NCI-H226 (cell line): ENCODE measurements around the gene C19orf85.
"Not testable (repeated sequence)": the region's sequence is repeated elsewhere in the genome, so short reads cannot be mapped to it uniquely, and the experiment has no call there.

Experiments used
- DNase-seq: peaks from one replicate; pipeline ENCODE4 v3.0.0-alpha.2; 2015

The C19orf85 gene

DNA sequence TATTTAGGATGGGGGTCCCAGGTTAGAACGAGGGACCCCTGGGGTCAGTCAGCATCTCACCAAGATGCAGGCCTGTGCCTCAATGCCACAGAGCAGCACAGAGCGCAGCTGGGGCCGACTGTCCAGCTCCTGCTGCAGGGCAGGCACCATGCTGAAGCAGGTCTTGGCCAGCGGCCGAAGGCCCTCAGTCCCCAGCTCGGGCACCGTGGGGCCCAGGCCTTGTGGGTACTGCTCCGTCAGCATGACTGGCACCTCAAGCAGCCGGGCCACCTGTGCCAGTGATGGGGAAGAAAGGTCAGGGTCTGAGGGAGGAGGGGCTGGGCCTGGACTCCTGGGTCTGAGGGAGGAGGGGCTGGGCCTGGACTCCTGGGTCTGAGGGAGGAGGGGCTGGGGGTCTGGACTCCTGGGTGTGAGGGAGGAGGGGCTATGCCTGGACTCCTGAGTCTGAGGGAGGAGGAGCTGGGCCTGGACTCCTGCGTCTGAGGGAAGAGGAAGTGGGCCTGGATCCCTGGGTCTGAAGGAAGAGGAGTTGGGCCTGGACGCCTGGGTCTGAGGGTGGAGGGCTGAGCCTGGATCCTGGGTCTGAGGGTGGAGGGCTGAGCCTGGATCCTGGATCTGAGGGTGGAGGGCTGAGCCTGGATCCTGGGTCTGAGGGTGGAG, 8.8 kb downstream of the C19orf85 start:
- no peak for DNase-seq

- peak; percentile 31 for DNase-seq
Observed at GRCh38 chr19:55454787-55455243, 9.7 kb downstream of the C19orf85 start.

- no peak for DNase-seq
Observed at GRCh38 chr19:55453511-55454260, 10.9 kb downstream of the C19orf85 start.

- peak; percentile 89 for DNase-seq
Observed at GRCh38 chr19:55452749-55453346, 11.7 kb downstream of the C19orf85 start.

GRCh38 chr19:55451965-55452748, 12.4 kb downstream of the C19orf85 start:
- no peak for DNase-seq

DNA sequence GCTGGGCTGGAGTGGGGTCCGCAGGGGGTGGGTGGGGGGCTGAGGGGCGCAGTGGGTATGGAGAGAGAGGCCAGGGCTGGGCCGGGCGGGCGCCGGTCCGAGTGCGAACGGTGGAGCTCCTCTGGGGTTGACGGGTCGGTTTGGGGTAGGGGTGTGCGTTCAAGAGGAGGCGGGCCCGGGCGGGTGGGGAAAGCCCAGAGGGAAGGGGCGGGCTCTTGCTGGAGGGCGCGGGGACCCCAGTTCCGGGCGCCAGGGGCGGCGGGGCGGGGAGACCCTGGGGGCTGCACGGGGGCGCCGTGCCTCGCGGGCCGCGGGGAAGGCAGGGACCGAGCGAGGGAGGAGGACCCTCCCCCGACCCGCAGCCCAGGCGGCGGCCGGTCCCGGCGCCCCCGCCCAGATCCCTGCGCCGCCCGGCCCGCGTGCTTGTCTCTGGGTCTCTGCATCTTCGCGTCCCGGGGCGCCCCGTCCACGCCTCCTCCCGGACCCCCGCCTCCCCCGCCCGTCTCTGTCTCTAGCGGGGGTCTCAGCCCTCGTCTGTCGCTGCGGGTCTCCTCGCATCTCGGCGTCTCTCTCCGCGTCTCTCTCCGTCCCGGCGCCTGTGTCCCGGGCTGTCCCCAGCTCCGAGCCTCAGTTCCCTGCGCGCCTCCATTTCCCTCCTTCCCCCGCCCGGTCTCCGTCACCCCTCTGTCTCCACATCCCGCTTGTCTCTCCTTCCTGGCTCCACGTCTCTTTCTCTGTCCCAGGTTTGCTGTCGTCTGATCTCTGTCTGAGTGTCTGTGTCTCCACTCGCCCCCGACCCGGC, 13.2 kb downstream of the C19orf85 start:
- DNase-seq: no peak

DNA sequence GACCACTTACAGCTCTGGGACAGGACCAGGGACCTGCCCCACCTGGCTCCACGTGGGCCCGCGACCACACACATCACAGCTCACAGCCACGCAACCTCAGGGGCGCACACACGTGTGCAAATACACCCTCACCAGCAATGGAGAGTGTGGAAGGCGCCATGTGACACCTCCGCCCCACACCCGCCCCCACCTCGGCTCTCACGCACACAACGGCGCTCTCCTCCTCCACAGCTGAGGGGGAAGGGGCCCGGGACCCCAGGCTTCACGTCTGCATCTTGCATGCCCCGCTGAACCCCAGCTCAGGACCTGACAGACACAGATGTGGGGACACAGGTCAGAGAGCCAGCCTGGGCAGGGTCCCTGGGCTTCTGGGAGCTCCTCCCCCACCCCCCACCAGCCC, 15.1 kb downstream of the C19orf85 start:
- no peak for DNase-seq

GRCh38 chr19:55448175-55448490, 16.4 kb downstream of the C19orf85 start:
- DNase-seq: not testable (repeated sequence)

DNA sequence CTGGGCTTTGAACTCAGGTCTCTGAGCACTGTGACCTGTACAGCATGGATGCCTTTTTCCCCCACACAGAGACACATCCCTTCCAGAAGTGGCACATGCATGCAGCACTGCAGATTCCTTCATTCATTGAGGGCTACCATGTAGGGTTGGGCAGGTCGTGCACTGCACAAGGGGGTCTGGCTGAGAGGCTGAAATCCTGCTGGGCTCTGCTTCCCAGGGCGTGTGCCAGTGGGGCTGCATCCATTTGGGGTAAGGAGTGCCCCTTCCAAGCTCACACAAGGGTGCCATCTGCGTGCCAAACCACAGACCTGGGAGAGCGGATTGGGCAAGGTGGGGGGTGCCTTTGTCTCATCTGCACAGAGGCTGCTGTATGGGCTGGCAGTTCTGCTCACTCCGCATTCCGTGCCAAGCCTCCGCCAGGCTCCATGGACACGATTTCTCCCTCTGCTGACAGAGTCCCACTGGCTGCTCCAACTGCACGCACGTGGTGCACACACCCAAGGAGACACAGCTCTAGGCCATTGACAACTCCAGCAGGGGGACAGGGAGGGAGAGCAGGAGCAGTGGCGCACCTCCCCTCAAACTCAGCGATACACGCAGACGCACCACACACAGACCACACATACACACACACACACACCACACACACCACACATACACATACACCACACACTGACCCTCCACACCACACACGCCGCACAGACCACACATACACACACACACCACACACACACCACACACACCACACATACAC, 17.0 kb downstream of the C19orf85 start:
- DNase-seq: peak; percentile 77

GRCh38 chr19:55446060-55446459, 18.5 kb downstream of the C19orf85 start:
- DNase-seq: no peak

DNA sequence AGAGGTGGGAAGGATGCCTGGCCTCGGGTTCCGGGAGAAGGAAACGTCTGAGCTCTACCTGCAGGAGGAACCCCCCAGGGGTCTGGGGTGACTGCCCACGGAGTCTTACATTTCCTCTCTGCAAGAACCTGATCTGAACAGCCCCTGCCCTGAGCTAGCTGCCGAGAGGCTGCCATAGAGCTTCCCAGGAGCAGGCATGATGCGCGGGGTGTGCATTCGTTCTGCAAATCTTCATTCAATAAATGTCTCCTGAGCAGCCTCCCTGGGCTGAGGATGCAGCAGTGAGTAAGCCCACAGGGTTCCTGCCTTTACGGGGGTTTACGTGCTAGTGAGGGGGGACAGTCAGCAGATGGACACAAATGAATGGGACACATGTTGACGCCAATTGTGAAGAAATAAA, 19.9 kb downstream of the C19orf85 start:
- DNase-seq: no peak

- no peak for DNase-seq
Observed at GRCh38 chr19:55443824-55444480, 20.6 kb downstream of the C19orf85 start.

DNA sequence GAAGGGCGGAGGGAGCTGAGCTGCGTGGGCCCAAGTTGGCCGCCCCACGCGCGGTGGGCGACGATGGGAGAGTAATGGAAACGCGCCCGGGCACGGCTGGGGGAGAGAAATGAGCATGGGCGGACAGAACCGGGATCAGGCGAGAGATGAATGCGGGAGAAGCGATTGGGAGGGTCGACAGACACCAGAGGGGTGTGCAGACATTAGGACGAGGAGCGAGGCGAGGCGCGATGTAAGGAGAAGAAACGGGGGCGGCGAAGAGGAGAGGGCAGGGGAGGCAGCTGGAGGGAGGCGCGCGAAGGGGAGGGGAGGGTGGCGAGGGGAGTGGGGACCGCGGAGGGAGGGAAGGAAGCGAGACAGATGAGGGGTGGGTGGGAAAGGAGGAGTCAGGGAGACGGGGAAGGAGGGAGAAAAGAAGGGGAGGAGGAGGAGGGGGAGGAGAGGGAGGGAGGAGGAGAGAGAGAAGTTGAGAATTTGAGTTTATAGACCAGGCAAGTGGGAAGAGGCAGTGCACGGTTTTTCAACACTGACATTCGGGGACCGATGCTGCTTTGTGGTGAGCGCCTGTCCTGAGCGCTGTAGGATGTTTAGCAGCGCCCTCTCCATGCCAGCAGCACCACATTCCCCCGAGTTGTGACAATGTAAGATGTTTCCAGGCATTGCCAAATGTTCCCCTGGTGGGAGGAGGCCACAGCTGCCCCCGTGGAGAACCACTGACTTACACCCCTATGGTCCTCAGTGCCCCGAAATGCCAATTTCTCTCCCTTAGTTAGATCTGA, 21.3 kb downstream of the C19orf85 start, which contains the start of gene SHISA7:
Gene SHISA7, minus strand, starts transcription at position 256 of the 779 bp plus-strand sequence. CDS start 437 bp downstream, outside the sequence.
- no peak for DNase-seq

GRCh38 chr19:55442372-55442961, 22.1 kb downstream of the C19orf85 start:
- DNase-seq: no peak

- DNase-seq: no peak
Observed at GRCh38 chr19:55441692-55442321, 22.7 kb downstream of the C19orf85 start.

DNA sequence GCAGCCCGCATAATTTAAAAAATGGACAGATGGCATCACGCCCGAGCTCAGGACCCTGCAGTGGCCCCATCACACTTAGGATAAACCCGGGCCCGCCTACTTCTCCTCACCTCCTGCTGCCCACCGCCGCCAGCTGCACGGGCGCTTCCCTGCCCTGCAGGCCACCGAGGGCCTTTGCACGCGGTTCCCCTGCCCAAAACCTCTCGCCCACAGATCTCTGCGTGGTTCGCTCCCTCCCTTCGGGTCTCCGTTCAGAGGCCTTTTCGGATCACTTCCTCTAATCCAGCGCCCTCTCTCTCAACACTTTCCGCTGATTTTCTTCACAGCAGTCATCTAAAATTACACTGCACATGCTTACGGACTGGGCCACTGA, 23.2 kb downstream of the C19orf85 start:
- no peak for DNase-seq

DNA sequence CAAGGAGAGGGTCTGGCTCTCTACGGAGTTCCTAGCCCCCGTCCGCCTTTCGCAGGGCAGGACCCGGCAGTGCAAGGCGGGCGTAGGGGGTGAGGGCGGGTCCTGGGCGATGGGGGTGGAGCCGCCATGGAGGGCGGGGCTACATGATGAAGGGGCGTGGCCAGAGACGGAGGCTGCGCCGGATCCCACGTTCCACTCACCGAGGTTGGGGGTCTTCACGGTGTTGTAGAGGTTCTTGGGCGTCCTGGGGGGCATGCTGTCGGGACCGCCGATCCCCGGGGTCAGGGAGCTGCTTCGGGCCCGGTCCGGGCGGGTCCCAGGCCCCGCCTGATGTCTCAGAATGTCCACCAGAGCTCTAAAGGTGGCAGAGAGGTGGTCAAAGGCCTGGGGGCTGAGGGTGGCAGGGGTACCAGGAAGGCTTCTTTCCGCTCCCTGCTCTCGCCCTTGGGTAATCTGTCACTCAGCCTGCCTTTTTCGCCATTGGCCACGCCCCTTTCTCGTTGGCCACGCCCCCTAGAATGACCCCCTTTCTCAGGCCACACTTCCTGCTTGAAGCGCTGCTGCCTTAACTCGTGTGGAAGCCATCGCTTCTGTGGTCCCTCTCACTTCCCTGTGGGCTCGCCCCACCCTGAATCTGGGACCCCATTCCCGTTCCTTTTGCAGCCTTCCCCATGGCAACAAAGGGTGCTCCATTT, 24.0 kb downstream of the C19orf85 start:
- DNase-seq: no peak

- DNase-seq: no peak
Observed at GRCh38 chr19:55439052-55439451, 25.5 kb downstream of the C19orf85 start.

DNA sequence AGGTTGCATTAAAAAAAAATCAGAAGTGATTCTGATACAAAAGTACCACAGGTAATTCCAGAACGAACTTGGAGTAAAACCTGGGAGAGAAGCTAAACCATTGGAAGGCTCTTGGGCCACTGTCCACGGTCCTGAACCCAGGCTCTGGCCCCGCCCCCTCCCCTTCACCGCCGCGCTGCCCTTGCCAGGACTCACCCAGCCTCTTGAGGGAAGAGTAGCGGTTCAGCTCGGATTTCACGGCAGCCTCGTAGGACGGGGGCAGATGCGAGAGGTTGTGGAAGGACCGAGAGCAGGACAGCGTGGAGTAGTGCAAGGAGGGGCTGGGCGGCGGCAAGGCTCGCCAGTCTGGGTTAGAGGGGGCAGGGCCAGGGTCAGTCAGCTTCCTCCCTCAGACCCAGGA, 27.1 kb downstream of the C19orf85 start:
- DNase-seq: peak; percentile 85
